ENCODE measurements around the gene CEP131.

CEP131 gene

DNA sequence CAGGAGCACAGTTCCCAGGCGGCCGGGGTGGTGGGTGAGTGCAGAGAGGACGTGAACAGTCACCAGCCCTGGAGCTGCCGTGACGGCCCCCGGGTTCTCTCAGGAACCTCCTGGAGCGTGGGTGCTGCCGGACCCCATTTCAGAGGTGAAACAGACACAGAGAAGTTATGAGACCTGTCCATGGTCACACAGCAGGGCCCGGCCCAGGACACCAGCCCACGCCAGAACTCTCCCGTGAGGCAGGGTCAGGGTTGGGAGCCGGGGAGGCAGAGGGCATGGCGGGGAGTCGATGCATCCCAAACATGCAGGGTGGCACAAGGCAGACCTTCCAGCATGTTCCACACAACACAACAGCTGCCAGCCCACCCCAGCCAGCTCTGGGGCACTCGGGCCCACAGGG is 61.2 kb downstream of the CEP131 start:
- TF ChIP-seq, protein P1, sequence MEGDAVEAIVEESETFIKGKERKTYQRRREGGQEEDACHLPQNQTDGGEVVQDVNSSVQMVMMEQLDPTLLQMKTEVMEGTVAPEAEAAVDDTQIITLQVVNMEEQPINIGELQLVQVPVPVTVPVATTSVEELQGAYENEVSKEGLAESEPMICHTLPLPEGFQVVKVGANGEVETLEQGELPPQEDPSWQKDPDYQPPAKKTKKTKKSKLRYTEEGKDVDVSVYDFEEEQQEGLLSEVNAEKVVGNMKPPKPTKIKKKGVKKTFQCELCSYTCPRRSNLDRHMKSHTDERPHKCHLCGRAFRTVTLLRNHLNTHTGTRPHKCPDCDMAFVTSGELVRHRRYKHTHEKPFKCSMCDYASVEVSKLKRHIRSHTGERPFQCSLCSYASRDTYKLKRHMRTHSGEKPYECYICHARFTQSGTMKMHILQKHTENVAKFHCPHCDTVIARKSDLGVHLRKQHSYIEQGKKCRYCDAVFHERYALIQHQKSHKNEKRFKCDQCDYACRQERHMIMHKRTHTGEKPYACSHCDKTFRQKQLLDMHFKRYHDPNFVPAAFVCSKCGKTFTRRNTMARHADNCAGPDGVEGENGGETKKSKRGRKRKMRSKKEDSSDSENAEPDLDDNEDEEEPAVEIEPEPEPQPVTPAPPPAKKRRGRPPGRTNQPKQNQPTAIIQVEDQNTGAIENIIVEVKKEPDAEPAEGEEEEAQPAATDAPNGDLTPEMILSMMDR (IDR thresholded peaks at IDR 0.05) = no peak

DNA sequence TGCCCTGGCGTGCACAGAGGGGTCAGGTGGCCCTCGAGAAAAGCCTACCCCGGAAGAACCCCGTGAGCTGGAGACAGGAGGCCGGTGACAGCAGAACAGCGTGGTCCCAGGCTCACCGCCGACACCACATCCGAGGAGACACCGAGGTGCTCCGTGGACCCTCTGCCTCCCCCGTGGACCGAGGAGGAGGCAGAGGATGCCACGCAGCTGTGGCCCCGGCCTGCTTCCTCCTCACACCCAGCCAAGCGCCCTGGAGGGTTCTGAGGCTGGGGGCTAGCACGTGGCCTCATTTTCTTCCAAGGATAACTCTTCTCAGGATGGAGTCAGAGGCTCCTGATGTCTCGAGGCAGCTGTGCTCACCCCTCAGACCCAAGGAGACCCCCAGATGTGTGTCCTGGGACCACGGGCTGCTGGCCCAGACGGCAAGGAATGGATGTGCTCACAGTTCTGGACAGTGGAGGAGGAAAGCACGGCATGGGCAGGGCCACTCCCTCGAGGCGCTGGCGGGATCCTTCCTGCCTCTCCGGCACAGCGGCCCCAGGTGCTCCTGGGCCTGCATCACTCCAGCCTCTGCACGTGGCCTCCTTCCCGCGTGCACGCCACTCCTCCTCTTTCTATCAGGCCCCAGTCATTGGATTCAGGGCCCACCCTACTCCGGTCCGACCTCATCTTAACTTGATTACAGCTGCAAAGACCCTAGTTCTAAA is 61.9 kb downstream of the CEP131 start:
- TF ChIP-seq, protein P1 (IDR thresholded peaks at IDR 0.05) = no peak

DNA sequence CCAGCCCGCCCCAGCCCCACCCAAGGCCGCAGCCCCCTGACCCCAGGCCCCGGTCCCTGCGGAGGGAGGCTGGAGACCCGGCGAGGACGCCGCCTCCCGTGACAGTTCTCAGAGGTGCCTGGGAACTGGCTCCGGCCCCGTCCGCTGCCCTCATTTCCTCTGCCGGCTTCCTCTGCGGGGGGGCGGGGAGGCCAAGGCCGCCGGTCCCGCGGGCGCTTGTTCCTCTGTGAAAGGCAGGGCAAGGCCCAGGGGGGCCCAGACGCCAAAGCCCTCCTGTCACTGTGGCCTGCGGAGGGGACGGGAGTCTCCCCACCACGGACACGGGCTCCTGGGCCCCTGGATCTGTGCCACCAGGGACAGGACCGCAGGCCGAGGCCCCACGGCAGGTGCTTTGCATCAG is 62.5 kb downstream of the CEP131 start:
- TF ChIP-seq, protein P1 (IDR thresholded peaks at IDR 0.05) = no peak

DNA sequence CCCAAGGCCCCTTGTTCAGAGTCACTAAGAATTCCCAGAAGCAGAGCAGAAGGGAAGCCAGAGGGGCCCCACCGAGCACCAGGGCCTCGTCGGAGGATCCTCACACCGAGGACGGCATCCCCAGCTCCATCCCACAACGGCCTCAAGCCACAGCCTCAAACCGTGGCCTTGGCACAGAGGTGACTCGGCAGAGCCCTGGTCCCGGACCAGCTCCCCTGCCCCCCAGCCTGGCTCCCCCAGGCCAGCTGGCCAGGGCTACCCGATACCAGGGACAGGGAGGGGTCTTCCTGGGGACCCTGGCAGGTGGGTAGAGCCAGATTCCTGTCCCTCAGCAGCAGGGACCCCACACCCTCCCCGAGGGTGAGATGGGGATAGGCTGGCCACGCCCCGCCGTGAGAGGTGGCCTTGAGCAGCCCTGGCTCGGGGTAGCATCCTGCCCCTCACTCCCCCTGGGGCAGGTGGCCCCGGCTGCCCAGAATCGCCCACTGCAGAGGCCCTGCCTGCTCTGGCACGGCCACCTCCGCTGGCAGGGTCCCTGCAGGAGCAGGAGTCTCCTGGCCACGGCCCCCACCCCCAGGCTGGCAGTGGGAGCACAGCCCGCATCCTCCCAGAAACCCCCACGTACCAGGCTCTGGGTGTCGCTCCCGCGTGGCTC is 63.0 kb downstream of the CEP131 start:
- TF ChIP-seq, protein P1 (IDR thresholded peaks at IDR 0.05) = no peak

DNA sequence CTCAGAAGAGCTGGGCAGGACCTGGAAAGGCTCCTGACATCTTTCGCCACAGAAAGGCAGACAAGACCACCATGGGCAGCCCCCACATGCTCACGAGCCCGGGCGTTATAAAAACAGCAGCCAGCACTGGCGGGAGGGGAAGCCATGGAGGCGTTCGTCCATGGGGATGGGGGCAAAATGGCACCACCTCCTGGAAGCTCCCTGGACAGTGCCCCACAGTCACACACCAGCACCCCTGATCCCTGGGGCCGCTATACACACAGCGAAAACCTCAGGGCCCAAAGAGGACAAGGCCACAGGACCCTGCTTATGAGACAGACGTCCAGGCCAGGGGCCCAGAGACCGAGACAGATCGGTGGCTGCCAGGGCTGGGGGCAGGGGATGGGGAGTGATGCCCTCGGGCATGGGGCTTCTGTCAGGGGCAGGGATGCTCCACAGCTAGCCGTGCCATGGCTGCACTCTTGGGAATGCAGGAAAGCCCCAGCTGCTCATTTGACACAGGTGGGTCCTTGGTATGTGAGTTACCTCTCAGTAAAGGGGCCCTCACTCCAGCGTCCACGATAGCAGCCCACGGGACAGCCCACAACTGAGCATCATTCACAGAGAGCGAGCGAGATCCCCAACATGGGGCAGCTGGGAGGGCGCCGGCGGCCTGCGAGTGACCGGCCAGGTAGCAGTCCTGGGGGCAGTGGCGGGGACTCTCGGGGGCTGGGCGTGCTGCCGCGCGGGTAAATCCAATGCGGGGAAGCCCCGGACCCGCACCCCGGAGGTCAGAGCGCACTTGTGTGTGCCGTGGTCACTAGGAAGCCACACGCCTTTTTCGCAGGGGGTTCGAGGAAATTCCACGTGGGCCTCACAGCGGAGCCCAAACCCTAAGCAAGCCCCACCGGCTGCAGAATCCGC is 63.8 kb downstream of the CEP131 start:
- TF ChIP-seq, protein P1 (IDR thresholded peaks at IDR 0.05) = no peak

DNA sequence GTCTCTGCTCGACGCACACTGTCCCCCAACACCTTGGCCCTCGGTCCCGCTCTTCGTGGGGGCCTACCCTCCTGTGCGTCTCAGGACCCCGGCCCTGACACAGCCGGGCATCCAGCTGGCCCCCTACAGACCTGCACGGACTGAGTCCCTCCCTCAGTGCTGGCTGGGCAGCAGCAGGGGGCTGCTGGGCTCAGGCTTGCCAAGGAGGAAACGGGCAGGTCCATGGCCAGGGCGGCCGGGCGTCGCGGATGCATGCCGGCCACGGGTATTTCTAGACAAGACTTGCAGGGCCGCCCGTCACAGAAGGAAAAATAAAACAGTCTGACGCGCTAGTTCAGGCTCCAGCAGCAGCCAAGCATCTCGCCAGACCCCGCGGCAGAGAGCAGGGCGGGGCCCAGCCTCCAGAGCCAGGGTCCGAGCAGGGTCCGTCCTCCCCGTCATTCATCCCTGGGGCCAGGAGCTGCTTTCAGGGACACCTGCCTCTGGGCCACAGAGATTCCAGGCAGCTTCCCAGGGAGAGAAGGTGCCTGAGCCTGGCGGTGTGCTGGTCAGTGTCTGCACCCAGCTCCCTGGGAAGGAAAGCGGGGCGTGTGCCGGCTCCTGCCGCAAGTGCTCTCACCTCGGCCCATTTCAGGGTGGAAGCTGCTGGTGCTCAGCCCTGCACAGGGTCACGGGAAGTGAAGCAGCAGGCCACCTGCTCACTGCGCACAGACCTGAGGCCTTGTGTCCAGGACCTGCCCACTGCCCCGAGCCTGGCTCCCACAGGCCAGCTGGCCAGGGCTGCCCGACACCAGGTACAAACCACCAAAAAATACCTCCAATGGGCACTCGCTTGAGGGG is 64.7 kb downstream of the CEP131 start:
- TF ChIP-seq, protein P1 (IDR thresholded peaks at IDR 0.05) = no peak

Measured in LNCAP (cell line).